ENCODE results near the gene SAC3D1. TPM values are rescaled to one million over a fixed set of nuclear protein-coding genes. Genes with fewer than 3 reads are reported as not detected.

SAC3D1 gene
- total and polyA plus RNA-seq, 9 of the 15 experiments (the other 6 are each of a cell fraction or from before 2014, with no cell fraction given) = 0.20 to 35.2 (median 5.8) TPM

DNA sequence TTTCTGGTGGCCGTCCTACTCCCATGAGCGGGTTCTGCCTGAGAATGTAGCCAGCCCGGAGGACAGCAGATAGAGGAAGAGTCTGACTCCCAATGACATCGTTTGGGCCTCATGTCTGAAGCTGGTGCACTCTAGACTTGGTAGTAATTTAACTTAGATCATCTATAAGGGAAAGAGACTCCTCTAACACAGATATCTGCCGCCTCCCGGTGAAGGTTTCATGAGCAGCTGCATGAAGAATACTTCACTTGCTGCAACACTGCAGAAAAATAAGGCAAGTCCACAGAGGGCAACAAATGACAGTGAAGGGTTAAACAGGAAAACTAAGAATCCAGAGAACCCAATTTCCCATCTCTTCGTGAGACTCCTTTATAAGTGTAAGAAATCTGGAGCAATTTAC, 33.0 kb upstream of the SAC3D1 start (continued):
- TF ChIP-seq AFF4 (CRISPR knock-in tag; IDR thresholded peaks at IDR 0.05) (no peak), BRD4 (IDR thresholded peaks at IDR 0.05) (no peak), SAFB (IDR thresholded peaks at IDR 0.05; ENCODE audit: borderline replicate concordance, low read depth, low read length) (no peak), POLR2G (IDR thresholded peaks at IDR 0.05; ENCODE audit: low read depth, low read length) (no peak), HNRNPLL (IDR thresholded peaks at IDR 0.05; ENCODE audit: low read depth, low read length, poor library complexity, severe bottlenecking) (no peak), HNRNPK (IDR thresholded peaks at IDR 0.05; ENCODE audit: low read depth, low read length, poor library complexity, severe bottlenecking) (no peak)

DNA sequence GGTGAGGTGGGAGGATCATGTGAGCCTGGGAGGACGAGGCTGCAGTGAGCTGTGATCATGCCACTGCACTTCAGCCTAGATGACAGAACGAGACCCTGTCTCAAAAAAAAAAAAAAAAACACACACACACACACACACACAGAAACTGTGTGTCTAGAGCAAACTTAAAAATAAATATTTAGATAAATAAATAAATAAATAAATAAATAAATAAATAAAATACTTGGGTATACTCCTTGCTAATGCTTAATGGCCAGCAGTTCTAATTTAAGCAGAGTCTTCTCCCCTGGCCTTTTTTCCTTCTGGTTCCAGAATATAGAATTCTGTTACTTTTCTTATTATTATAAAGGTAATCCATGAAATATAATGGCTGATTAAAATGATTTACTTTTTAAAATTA, 32.1 kb upstream of the SAC3D1 start:
- ATAC-seq = no peak
- Histone ChIP-seq H3K79me2 (ENCODE audit: control insufficient read depth, insufficient read depth, low read length) (no peaks in the 10 kb centered on the region), H3K9me3 (replicated peaks; ENCODE audit: control insufficient read depth, insufficient read depth, low read depth, low read length) (no peaks in the 10 kb centered on the region), H3K4me3 (no peak overlapping the region), H3K27ac (ENCODE audit: extremely low read depth, low read depth, low read length) (no peak overlapping the region), H4K20me1 (replicated peaks; ENCODE audit: control insufficient read depth, insufficient read depth, low read length) (no peaks in the 10 kb centered on the region), H2AFZ (ENCODE audit: low read depth, low read length) (no peak overlapping the region), H3K9ac (ENCODE audit: insufficient read depth in 1 of 2, low read depth in 2 of 2, low read length in 2 of 2) (no peak overlapping the region), H3K27me3 (ENCODE audit: control insufficient read depth in 2 of 2, insufficient read depth in 2 of 2, low read length in 2 of 2) (no peaks in the 10 kb centered on the region), H3K36me3 (ENCODE audit: control insufficient read depth, insufficient read depth, low read length) (no peaks in the 10 kb centered on the region), H3K9me1 (ENCODE audit: control insufficient read depth, insufficient read depth, low read length) (no peaks in the 10 kb centered on the region), H3K4me2 (ENCODE audit: insufficient read depth, low read length) (no peak overlapping the region), H3K4me1 (replicated peaks in 1 of 2; ENCODE audit: control insufficient read depth in 2 of 2, insufficient read depth in 2 of 2, low read length in 2 of 2) (peaks cover 6 to 17% of the 10 kb centered on the region in 2 experiments; a peak in 3 of 5 replicates)
- no peak for DNase-seq (ENCODE audit: extremely low read depth in 1 of 4, low spot score in 3 of 4)
- no TSS peak for BruUV-seq (replicated peaks)
- WGBS (ENCODE audit: insufficient coverage, low coverage, missing lambda C conversion rate) = 80% methylated on average over 1 of the region's 2 CpGs
- in situ Hi-C loops (cut with MboI) = no loop called here
- POLR2A ChIA-PET = interaction anchor here (0.9 kb wide), 1 partner anchor 12 kb away, joined by 3 read pairs; the partner anchor contains the start of gene BATF2
- no peak for FAIRE-seq
- CTCF ChIA-PET (ENCODE audit: low intra/inter-chr PET ratio) = no interaction called here
- intact Hi-C loops (cut with micrococcal nuclease) = no loop called here
- TF ChIP-seq YBX1 (IDR thresholded peaks at IDR 0.05) (no peak), PCBP1 (IDR thresholded peaks at IDR 0.05; ENCODE audit: low read depth, low read length, poor library complexity, severe bottlenecking) (no peak), CHD1 (IDR thresholded peaks at IDR 0.05; ENCODE audit: low read length) (no peak), ZNF551 (CRISPR knock-in tag; IDR thresholded peaks at IDR 0.05) (no peak), HNRNPLL (IDR thresholded peaks at IDR 0.05; ENCODE audit: low read depth, low read length, poor library complexity, severe bottlenecking) (no peak), PCBP2 (IDR thresholded peaks at IDR 0.05; ENCODE audit: low read depth, low read length, poor library complexity, severe bottlenecking) (no peak), PRDM10 (IDR thresholded peaks at IDR 0.05; ENCODE audit: partially characterized antibody) (no peak)
